HEK293 (cell line): Measurements from ENCODE around the gene PCDHB2.
"Not testable (repeated sequence)": the region's sequence is repeated elsewhere in the genome, so short reads cannot be mapped to it uniquely, and the experiment has no call there.

Experiments
- CTCF ChIA-PET: fragments of 350-600 bp; formaldehyde crosslinking; extraction: SDS; loops from one replicate; lab custom pipeline; 2021; ENCODE audit warnings: antibody characterized with exemption; lab: Yijun Ruan, JAX
- POLR2A ChIA-PET: fragments of 300-600 bp; formaldehyde crosslinking; extraction: SDS; loops from one replicate; lab custom pipeline; 2020; ENCODE audit warnings: antibody characterized with exemption, inconsistent platforms; lab: Yijun Ruan, JAX
- H3K27ac ChIP-seq: fragments of 200-500 bp; sonication (Bioruptor generic); 2 replicates; pipeline ENCODE4 v1.5.1; 2014; ENCODE audit warnings: low read depth, low read length, control low read depth, inconsistent platforms; ENCODE audit errors: extremely low read depth
- H3K36me3 ChIP-seq, 2 experiments: fragments of 200-500 bp in 1 of 2; sonication (Bioruptor generic) in 1 of 2; 1 replicate in 1 of 2; 2 replicates in 1 of 2; pipeline ENCODE4 v1.5.1; 2014 to 2017; ENCODE audit warnings: inconsistent platforms in 2 of 2, low read length in 2 of 2; ENCODE audit not compliant: control insufficient read depth in 2 of 2, insufficient read depth in 1 of 2
- H3K4me1 ChIP-seq: fragments of 200-500 bp; sonication (Bioruptor generic); 2 replicates; pipeline ENCODE4 v1.5.1; 2014; ENCODE audit warnings: mild to moderate bottlenecking, low read length, inconsistent platforms; ENCODE audit not compliant: control insufficient read depth, insufficient read depth
- H3K4me3 ChIP-seq: 2 replicates; pipeline ENCODE4 v1.5.1; 2011; ENCODE audit warnings: low read depth, mild to moderate bottlenecking, control low read depth, low read length, moderate library complexity
- H3K9me3 ChIP-seq: fragments of 200-500 bp; sonication (Bioruptor generic); 2 replicates; pipeline ENCODE4 v1.5.1; 2014; ENCODE audit warnings: low read depth, low read length, inconsistent platforms; ENCODE audit not compliant: control insufficient read depth, insufficient read depth
- KLF8 ChIP-seq: fragments of 450-650 bp; formaldehyde crosslinking; IDR thresholded peaks from 2 replicates; pipeline ENCODE4 v1.5.1; 2016; ENCODE audit warnings: missing biosample characterization, missing genetic modification characterization
- PRDM1 ChIP-seq: fragments of 450-650 bp; formaldehyde crosslinking; IDR thresholded peaks from 2 replicates; pipeline ENCODE4; 2016; ENCODE audit warnings: missing biosample characterization, missing genetic modification characterization
- TCF7L2 ChIP-seq: IDR thresholded peaks from 2 replicates; pipeline ENCODE4 v1.6.1; 2011; ENCODE audit warnings: low read depth, mild to moderate bottlenecking, inconsistent platforms, low read length, moderate library complexity, borderline replicate concordance
- ZBTB17 ChIP-seq: fragments of 450-650 bp; formaldehyde crosslinking; IDR thresholded peaks from 2 replicates; pipeline ENCODE4 v1.5.1; 2016; ENCODE audit warnings: missing biosample characterization, missing genetic modification characterization
- ZNF184 ChIP-seq: fragments of 450-650 bp; IDR thresholded peaks from 2 replicates; pipeline ENCODE4 v1.5.1; 2018; ENCODE audit warnings: missing biosample characterization, mild to moderate bottlenecking, missing genetic modification characterization
- ZNF2 ChIP-seq: fragments of 450-650 bp; formaldehyde crosslinking; IDR thresholded peaks from 2 replicates; pipeline ENCODE4 v1.5.1; 2016; ENCODE audit warnings: missing biosample characterization, missing genetic modification characterization
- ZNF341 ChIP-seq: fragments of 450-650 bp; formaldehyde crosslinking; IDR thresholded peaks from 2 replicates; pipeline ENCODE4; 2016; ENCODE audit warnings: low read depth, missing biosample characterization, missing genetic modification characterization
- ZNF354C ChIP-seq: fragments of 450-650 bp; formaldehyde crosslinking; IDR thresholded peaks from 2 replicates; pipeline ENCODE4 v1.5.1; 2016; ENCODE audit warnings: missing biosample characterization, missing genetic modification characterization, low read depth, borderline replicate concordance
- ZNF366 ChIP-seq: fragments of 450-650 bp; formaldehyde crosslinking; conservative IDR thresholded peaks from 2 replicates; pipeline ENCODE4 v1.5.1; 2016; ENCODE audit warnings: missing biosample characterization, missing genetic modification characterization
- ZNF548 ChIP-seq: fragments of 450-650 bp; formaldehyde crosslinking; IDR thresholded peaks from 2 replicates; pipeline ENCODE4 v1.5.1; 2016; ENCODE audit warnings: missing biosample characterization, missing genetic modification characterization
- ZNF549 ChIP-seq: fragments of 450-650 bp; IDR thresholded peaks from 2 replicates; pipeline ENCODE4 v1.5.1; 2018; ENCODE audit warnings: missing biosample characterization, missing genetic modification characterization, mild to moderate bottlenecking, inconsistent platforms, moderate library complexity
- ZNF654 ChIP-seq: fragments of 450-650 bp; formaldehyde crosslinking; IDR thresholded peaks from 2 replicates; pipeline ENCODE4 v1.5.1; 2016; ENCODE audit warnings: low read depth, missing biosample characterization, missing genetic modification characterization
- ZSCAN16 ChIP-seq: fragments of 450-650 bp; formaldehyde crosslinking; IDR thresholded peaks from 2 replicates; pipeline ENCODE4 v1.5.1; 2016; ENCODE audit warnings: missing biosample characterization, missing genetic modification characterization

Gene PCDHB2

DNA sequence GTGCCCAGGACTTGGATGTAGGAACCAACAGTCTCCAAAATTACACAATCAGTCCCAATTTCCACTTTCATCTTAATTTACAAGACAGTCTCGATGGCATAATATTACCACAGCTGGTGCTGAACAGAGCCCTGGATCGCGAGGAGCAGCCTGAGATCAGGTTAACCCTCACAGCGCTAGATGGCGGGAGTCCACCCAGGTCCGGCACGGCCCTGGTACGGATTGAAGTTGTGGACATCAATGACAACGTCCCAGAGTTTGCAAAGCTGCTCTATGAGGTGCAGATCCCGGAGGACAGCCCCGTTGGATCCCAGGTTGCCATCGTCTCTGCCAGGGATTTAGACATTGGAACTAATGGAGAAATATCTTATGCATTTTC is 837 bp downstream of the PCDHB2 start:
- Histone ChIP-seq H3K36me3 (no peaks in the 10 kb centered on the region), H3K4me3 (peak overlapping the region; percentile 55), H3K9me3 (0 out of 2 replicates have a peak, but pooled peaks cover 2% of the 10 kb centered on the region), H3K27ac (no peak overlapping the region), H3K4me1 (no peaks in the 10 kb centered on the region)
- TF ChIP-seq TCF7L2 (no peak), ZNF341 (no peak), ZBTB17 (tag by site-specific recombination) (no peak), KLF8 (tag by site-specific recombination) (no peak), PRDM1 (tag by site-specific recombination) (no peak), ZSCAN16 (tag by site-specific recombination) (no peak), ZNF548 (tag by site-specific recombination) (no peak)
- ChIA-PET POLR2A (interaction anchor here (0.6 kb wide), 1 partner anchor 40 kb away, joined by 3 read pairs; no protein-coding TSS in a partner anchor), CTCF (interaction anchor here (0.7 to 2.5 kb wide), 7 partner anchors 11 to 469 kb away, joined by 3 to 13 read pairs (median 5); partner anchors contain the start of genes PCDHB5 and PCDHB9)

DNA sequence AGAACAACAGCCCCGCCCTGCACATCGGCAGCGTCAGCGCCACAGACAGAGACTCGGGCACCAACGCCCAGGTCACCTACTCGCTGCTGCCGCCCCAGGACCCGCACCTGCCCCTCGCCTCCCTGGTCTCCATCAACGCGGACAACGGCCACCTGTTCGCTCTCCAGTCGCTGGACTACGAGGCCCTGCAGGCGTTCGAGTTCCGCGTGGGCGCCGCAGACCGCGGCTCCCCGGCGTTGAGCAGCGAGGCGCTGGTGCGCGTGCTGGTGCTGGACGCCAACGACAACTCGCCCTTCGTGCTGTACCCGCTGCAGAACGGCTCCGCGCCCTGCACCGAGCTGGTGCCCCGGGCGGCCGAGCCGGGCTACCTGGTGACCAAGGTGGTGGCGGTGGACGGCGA is 1.8 kb downstream of the PCDHB2 start:
- H3K4me3 ChIP-seq, CTCF ChIA-PET, POLR2A ChIA-PET, H3K9me3 ChIP-seq, H3K4me1 ChIP-seq, H3K36me3 ChIP-seq, H3K27ac ChIP-seq: not testable (repeated sequence)

DNA sequence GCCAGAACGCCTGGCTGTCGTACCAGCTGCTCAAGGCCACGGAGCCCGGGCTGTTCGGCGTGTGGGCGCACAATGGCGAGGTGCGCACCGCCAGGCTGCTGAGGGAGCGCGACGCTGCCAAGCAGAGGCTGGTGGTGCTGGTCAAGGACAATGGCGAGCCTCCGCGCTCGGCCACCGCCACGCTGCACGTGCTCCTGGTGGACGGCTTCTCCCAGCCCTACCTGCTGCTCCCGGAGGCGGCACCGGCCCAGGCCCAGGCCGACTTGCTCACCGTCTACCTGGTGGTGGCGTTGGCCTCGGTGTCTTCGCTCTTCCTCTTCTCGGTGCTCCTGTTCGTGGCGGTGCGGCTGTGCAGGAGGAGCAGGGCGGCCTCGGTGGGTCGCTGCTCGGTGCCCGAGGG is 2.2 kb downstream of the PCDHB2 start:
- POLR2A ChIA-PET, H3K4me3 ChIP-seq, H3K27ac ChIP-seq, H3K36me3 ChIP-seq, CTCF ChIA-PET, H3K4me1 ChIP-seq, H3K9me3 ChIP-seq: not testable (repeated sequence)

DNA sequence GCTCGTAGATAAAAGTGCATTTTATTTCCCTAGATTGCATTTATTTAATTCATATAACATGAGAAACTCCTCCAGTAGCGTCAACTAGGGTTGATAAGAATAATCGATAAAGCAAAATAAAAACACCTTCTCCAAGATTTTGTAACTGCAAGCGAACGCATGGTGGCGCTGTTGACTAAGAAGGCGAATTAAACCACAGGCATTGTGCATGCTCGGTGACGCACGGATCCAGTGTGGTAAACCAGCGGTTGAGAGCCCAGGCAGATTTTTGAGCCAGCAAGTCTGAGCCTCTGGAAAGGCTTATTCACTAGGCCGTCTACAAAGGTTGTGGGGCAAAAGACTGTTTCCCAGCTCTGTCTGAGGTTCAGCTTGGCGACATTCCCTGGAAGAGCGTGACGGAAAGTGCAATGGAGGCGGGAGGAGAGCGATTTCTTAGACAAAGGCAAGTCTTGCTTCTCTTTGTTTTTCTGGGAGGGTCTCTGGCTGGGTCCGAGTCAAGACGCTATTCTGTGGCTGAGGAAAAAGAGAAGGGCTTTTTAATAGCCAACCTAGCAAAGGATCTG is 5.9 kb downstream of the PCDHB2 start, which contains the start of gene PCDHB3:
PCDHB3 (plus strand) TSS at position 231 of the 563 bp plus-strand sequence; CDS start at position 408, 177 bp downstream.
- Histone ChIP-seq H3K9me3 (no peaks in the 10 kb centered on the region), H3K4me3 (no peak within 1 kb of the TSS), H3K36me3 (no peaks in the 10 kb centered on the region), H3K4me1 (no peaks in the 10 kb centered on the region), H3K27ac (no peak within 1 kb of the TSS)
- CTCF ChIA-PET: interaction anchor here (0.7 to 1.5 kb wide), 3 partner anchors 10 to 409 kb away, joined by 3 to 7 read pairs (median 3); no protein-coding TSS in a partner anchor
- POLR2A ChIA-PET: no interaction called here
- TF ChIP-seq ZNF2: 0 out of 2 replicates have a peak, but pooled peaks have one; percentile 28
- TF ChIP-seq ZNF549: no peak
- TF ChIP-seq ZNF654: peak; percentile 60

DNA sequence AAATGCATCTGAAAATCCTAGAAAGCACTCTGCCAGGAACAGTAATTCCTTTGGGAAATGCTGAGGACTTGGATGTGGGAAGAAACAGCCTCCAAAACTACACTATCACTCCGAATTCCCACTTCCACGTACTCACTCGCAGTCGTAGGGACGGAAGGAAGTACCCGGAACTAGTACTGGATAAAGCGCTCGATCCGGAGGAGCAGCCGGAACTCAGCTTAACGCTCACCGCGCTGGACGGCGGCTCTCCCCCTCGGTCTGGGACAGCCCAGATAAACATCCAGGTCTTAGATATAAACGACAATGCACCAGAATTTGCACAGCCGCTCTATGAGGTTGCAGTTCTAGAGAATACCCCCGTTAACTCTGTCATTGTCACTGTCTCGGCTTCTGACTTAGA is 6.6 kb downstream of the PCDHB2 start:
- no peaks in the 10 kb centered on the region for H3K4me1 ChIP-seq
- TF ChIP-seq ZNF184 (no peak), ZNF354C (tag by site-specific recombination) (no peak), ZNF366 (tag by site-specific recombination) (no peak)
- H3K36me3 ChIP-seq: no peaks in the 10 kb centered on the region
- H3K4me3 ChIP-seq: no peak overlapping the region
- no peak overlapping the region for H3K27ac ChIP-seq
- ChIA-PET CTCF (interaction anchor here (0.5 to 1.5 kb wide), 4 partner anchors 9 to 513 kb away, joined by 3 to 7 read pairs (median 3); no protein-coding TSS in a partner anchor), POLR2A (no interaction called here)
- no peaks in the 10 kb centered on the region for H3K9me3 ChIP-seq

DNA sequence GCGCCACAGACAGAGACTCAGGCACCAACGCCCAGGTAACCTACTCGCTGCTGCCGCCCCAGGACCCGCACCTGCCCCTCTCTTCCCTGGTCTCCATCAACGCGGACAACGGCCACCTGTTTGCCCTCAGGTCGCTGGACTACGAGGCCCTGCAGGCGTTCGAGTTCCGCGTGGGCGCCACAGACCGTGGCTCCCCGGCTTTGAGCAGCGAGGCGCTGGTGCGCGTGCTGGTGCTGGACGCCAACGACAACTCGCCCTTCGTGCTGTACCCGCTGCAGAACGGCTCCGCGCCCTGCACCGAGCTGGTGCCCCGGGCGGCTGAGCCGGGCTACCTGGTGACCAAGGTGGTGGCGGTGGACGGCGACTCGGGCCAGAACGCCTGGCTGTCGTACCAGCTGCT is 7.7 kb downstream of the PCDHB2 start:
- H3K27ac ChIP-seq, CTCF ChIA-PET, H3K4me3 ChIP-seq, H3K9me3 ChIP-seq, H3K4me1 ChIP-seq, POLR2A ChIA-PET, H3K36me3 ChIP-seq: not testable (repeated sequence)

DNA sequence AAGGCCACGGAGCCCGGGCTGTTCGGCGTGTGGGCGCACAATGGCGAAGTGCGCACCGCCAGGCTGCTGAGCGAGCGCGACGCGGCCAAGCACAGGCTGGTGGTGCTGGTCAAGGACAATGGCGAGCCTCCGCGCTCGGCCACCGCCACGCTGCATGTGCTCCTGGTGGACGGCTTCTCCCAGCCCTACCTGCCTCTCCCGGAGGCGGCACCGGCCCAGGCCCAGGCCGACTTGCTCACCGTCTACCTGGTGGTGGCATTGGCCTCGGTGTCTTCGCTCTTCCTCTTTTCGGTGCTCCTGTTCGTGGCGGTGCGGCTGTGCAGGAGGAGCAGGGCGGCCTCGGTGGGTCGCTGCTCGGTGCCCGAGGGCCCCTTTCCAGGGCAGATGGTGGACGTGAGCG is 8.1 kb downstream of the PCDHB2 start:
- H3K4me3 ChIP-seq, CTCF ChIA-PET, H3K36me3 ChIP-seq, H3K9me3 ChIP-seq, H3K27ac ChIP-seq, POLR2A ChIA-PET, H3K4me1 ChIP-seq: not testable (repeated sequence)
